Effector memory CD4-positive, alpha-beta T cell (primary cell): ENCODE measurements around the gene EIF5A.

Source experiments
- DNase-seq, 3 donors: peaks; one replicate each; pipeline ENCODE4 v3.0.0-alpha.2; 2020
- H3K27ac ChIP-seq: 2 replicates; pipeline ENCODE4 v1.7.0; 2013; ENCODE audit warnings: mild to moderate bottlenecking, low read length, moderate library complexity; ENCODE audit not compliant: insufficient read depth, poor library complexity, severe bottlenecking
- H3K27me3 ChIP-seq: replicated peaks from 2 replicates; pipeline ENCODE4 v1.7.0; 2013; ENCODE audit warnings: mild to moderate bottlenecking, low read length; ENCODE audit not compliant: insufficient read depth, control insufficient read depth, poor library complexity, severe bottlenecking
- H3K36me3 ChIP-seq: 2 replicates; pipeline ENCODE4 v1.7.0; 2013; ENCODE audit warnings: mild to moderate bottlenecking, low read length, moderate library complexity; ENCODE audit not compliant: control insufficient read depth, insufficient read depth
- H3K4me1 ChIP-seq: 2 replicates; pipeline ENCODE4 v1.7.0; 2013; ENCODE audit warnings: low read length, mild to moderate bottlenecking; ENCODE audit not compliant: control insufficient read depth, insufficient read depth, poor library complexity, severe bottlenecking
- H3K4me3 ChIP-seq: 2 replicates; pipeline ENCODE4 v1.7.0; 2013; ENCODE audit warnings: low read length, low read depth, mild to moderate bottlenecking; ENCODE audit not compliant: insufficient read depth, poor library complexity, severe bottlenecking
- H3K9me3 ChIP-seq: 2 replicates; pipeline ENCODE4 v1.7.0; 2013; ENCODE audit warnings: mild to moderate bottlenecking, low read length, moderate library complexity; ENCODE audit not compliant: control insufficient read depth

The EIF5A gene

GRCh38 chr17:7354262-7354843, 46.9 kb downstream of the EIF5A start:
- no peaks in the 10 kb centered on the region for H3K27me3 ChIP-seq
- no peak overlapping the region for H3K27ac ChIP-seq
- H3K4me1 ChIP-seq: peaks cover 28% of the 10 kb centered on the region
- H3K36me3 ChIP-seq: no peaks in the 10 kb centered on the region
- no peaks in the 10 kb centered on the region for H3K9me3 ChIP-seq
- H3K4me3 ChIP-seq: no peak overlapping the region
- DNase-seq: no peak

- peaks cover 28% of the 10 kb centered on the region for H3K4me1 ChIP-seq
- DNase-seq: no peak
- H3K9me3 ChIP-seq: no peaks in the 10 kb centered on the region
- H3K4me3 ChIP-seq: no peak within 1 kb of the TSS
- no peaks in the 10 kb centered on the region for H3K36me3 ChIP-seq
- H3K27ac ChIP-seq: no peak within 1 kb of the TSS
- H3K27me3 ChIP-seq: no peaks in the 10 kb centered on the region
These were observed 47.6 kb downstream of the EIF5A start, which contains the start of gene TMEM95 for GRCh38 chr17:7355053-7355452. TMEM95 (plus strand) TSS chr17:7355156; CDS start chr17:7355205, 49 bp downstream.

- no peaks in the 10 kb centered on the region for H3K9me3 ChIP-seq
- H3K27ac ChIP-seq: no peak overlapping the region
- H3K27me3 ChIP-seq: no peaks in the 10 kb centered on the region
- no peak overlapping the region for H3K4me3 ChIP-seq
- no peaks in the 10 kb centered on the region for H3K36me3 ChIP-seq
- no peak for DNase-seq
- peaks cover 25% of the 10 kb centered on the region for H3K4me1 ChIP-seq
These were observed 48.1 kb downstream of the EIF5A start for GRCh38 chr17:7355573-7355972.

- H3K27me3 ChIP-seq: no peaks in the 10 kb centered on the region
- H3K27ac ChIP-seq: no peak overlapping the region
- peaks cover 19% of the 10 kb centered on the region for H3K4me1 ChIP-seq
- H3K36me3 ChIP-seq: no peaks in the 10 kb centered on the region
- H3K9me3 ChIP-seq: no peaks in the 10 kb centered on the region
- peak; percentile 63 to 73 (median 64) for DNase-seq
- H3K4me3 ChIP-seq: no peak overlapping the region
These were observed 48.7 kb downstream of the EIF5A start for GRCh38 chr17:7356072-7356549.

GRCh38 chr17:7356756-7357155, 49.3 kb downstream of the EIF5A start:
- Histone ChIP-seq H3K4me1 (peaks cover 17% of the 10 kb centered on the region), H3K4me3 (no peak overlapping the region), H3K27me3 (no peaks in the 10 kb centered on the region), H3K9me3 (no peaks in the 10 kb centered on the region), H3K27ac (no peak overlapping the region), H3K36me3 (no peaks in the 10 kb centered on the region)
- DNase-seq: no peak

GRCh38 chr17:7357381-7357780, 50.0 kb downstream of the EIF5A start:
- Histone ChIP-seq H3K36me3 (no peaks in the 10 kb centered on the region), H3K9me3 (no peaks in the 10 kb centered on the region), H3K27ac (no peak overlapping the region), H3K4me1 (peaks cover 12% of the 10 kb centered on the region), H3K27me3 (no peaks in the 10 kb centered on the region), H3K4me3 (no peak overlapping the region)
- DNase-seq: no peak

GRCh38 chr17:7361906-7362305, 54.5 kb downstream of the EIF5A start:
- no peak for DNase-seq
- no peaks in the 10 kb centered on the region for H3K36me3 ChIP-seq
- no peaks in the 10 kb centered on the region for H3K9me3 ChIP-seq
- H3K27me3 ChIP-seq: no peaks in the 10 kb centered on the region
- no peaks in the 10 kb centered on the region for H3K4me1 ChIP-seq
- no peak overlapping the region for H3K27ac ChIP-seq
- no peak overlapping the region for H3K4me3 ChIP-seq
